HEK293 (cell line): ENCODE results near the gene COMMD7.
A peak's percentile ranks its signal among the peaks of the same experiment; 100 is the strongest.

Experiments used
- CTCF ChIA-PET: fragments of 350-600 bp; formaldehyde crosslinking; extraction: SDS; loops from one replicate; lab custom pipeline; 2021; ENCODE audit warnings: antibody characterized with exemption; lab: Yijun Ruan, JAX
- POLR2A ChIA-PET: fragments of 300-600 bp; formaldehyde crosslinking; extraction: SDS; loops from one replicate; lab custom pipeline; 2020; ENCODE audit warnings: antibody characterized with exemption, inconsistent platforms; lab: Yijun Ruan, JAX
- H3K27ac ChIP-seq: fragments of 200-500 bp; sonication (Bioruptor generic); 2 replicates; pipeline ENCODE4 v1.5.1; 2014; ENCODE audit warnings: low read depth, low read length, control low read depth, inconsistent platforms; ENCODE audit errors: extremely low read depth
- H3K36me3 ChIP-seq, 2 experiments: fragments of 200-500 bp in 1 of 2; sonication (Bioruptor generic) in 1 of 2; 1 replicate in 1 of 2; 2 replicates in 1 of 2; pipeline ENCODE4 v1.5.1; 2014 to 2017; ENCODE audit warnings: inconsistent platforms in 2 of 2, low read length in 2 of 2; ENCODE audit not compliant: control insufficient read depth in 2 of 2, insufficient read depth in 1 of 2
- H3K4me1 ChIP-seq: fragments of 200-500 bp; sonication (Bioruptor generic); 2 replicates; pipeline ENCODE4 v1.5.1; 2014; ENCODE audit warnings: mild to moderate bottlenecking, low read length, inconsistent platforms; ENCODE audit not compliant: control insufficient read depth, insufficient read depth
- H3K4me3 ChIP-seq: 2 replicates; pipeline ENCODE4 v1.5.1; 2011; ENCODE audit warnings: low read depth, mild to moderate bottlenecking, control low read depth, low read length, moderate library complexity
- H3K9me3 ChIP-seq: fragments of 200-500 bp; sonication (Bioruptor generic); 2 replicates; pipeline ENCODE4 v1.5.1; 2014; ENCODE audit warnings: low read depth, low read length, inconsistent platforms; ENCODE audit not compliant: control insufficient read depth, insufficient read depth
- FEZF1 ChIP-seq: fragments of 450-650 bp; formaldehyde crosslinking; IDR thresholded peaks from 2 replicates; pipeline ENCODE4 v1.5.1; 2016; ENCODE audit warnings: missing biosample characterization, missing genetic modification characterization
- HOXA7 ChIP-seq: sonication (generic); formaldehyde crosslinking; IDR thresholded peaks from 2 replicates; pipeline ENCODE4 v1.8.1; 2022; ENCODE audit warnings: missing genetic modification reagents, borderline replicate concordance
- IKZF3 ChIP-seq: fragments of 450-650 bp; IDR thresholded peaks from 2 replicates; pipeline ENCODE4 v1.5.0; 2018; ENCODE audit warnings: missing biosample characterization, mild to moderate bottlenecking, missing genetic modification characterization, moderate library complexity
- KLF16 ChIP-seq: fragments of 450-650 bp; formaldehyde crosslinking; IDR thresholded peaks from 2 replicates; pipeline ENCODE4 v1.5.1; 2017; ENCODE audit warnings: missing biosample characterization, missing genetic modification characterization
- KLF7 ChIP-seq: fragments of 450-650 bp; formaldehyde crosslinking; IDR thresholded peaks from 2 replicates; pipeline ENCODE4 v1.5.1; 2016; ENCODE audit warnings: missing biosample characterization, missing genetic modification characterization, borderline replicate concordance
- MZF1 ChIP-seq: fragments of 450-650 bp; formaldehyde crosslinking; IDR thresholded peaks from 2 replicates; pipeline ENCODE4 v1.5.1; 2017; ENCODE audit warnings: missing biosample characterization, missing genetic modification characterization, borderline replicate concordance
- SETDB1 ChIP-seq: IDR thresholded peaks from one replicate; pipeline ENCODE4 v1.6.1; 2017; ENCODE audit warnings: mild to moderate bottlenecking, low read length, moderate library complexity, mixed read lengths; ENCODE audit not compliant: insufficient read length
- ZFHX2 ChIP-seq: fragments of 450-650 bp; formaldehyde crosslinking; conservative IDR thresholded peaks from 2 replicates; pipeline ENCODE4 v1.5.1; 2016; ENCODE audit warnings: missing biosample characterization, missing genetic modification characterization
- ZNF140 ChIP-seq: fragments of 450-650 bp; formaldehyde crosslinking; IDR thresholded peaks from 2 replicates; pipeline ENCODE4 v1.5.1; 2016; ENCODE audit warnings: missing biosample characterization, missing genetic modification characterization
- ZNF169 ChIP-seq: fragments of 450-650 bp; formaldehyde crosslinking; IDR thresholded peaks from 2 replicates; pipeline ENCODE4 v1.5.1; 2016; ENCODE audit warnings: missing biosample characterization, missing genetic modification characterization
- ZNF175 ChIP-seq: fragments of 450-650 bp; formaldehyde crosslinking; IDR thresholded peaks from 2 replicates; pipeline ENCODE4 v1.5.1; 2016; ENCODE audit warnings: missing biosample characterization, missing genetic modification characterization
- ZNF274 ChIP-seq, 2 experiments: fragments of 200-500 bp in 1 of 2; fragments of 450-650 bp in 1 of 2; sonication (Bioruptor generic) in 1 of 2; formaldehyde crosslinking in 1 of 2; IDR thresholded peaks; 2 replicates each; pipeline versions ENCODE4 v1.5.1 to v1.6.1; 2014 to 2016; ENCODE audit warnings: borderline replicate concordance in 1 of 2, inconsistent platforms in 1 of 2, low read length in 1 of 2, missing biosample characterization in 1 of 2, missing genetic modification characterization in 1 of 2
- ZNF350 ChIP-seq: fragments of 450-650 bp; formaldehyde crosslinking; IDR thresholded peaks from 2 replicates; pipeline ENCODE4 v1.5.0; 2017; ENCODE audit warnings: missing biosample characterization, mild to moderate bottlenecking, missing genetic modification characterization
- ZNF394 ChIP-seq: fragments of 450-650 bp; formaldehyde crosslinking; IDR thresholded peaks from 2 replicates; pipeline ENCODE4 v1.5.1; 2016; ENCODE audit warnings: missing biosample characterization, missing genetic modification characterization, mild to moderate bottlenecking, moderate library complexity, borderline replicate concordance
- ZNF426 ChIP-seq: fragments of 450-650 bp; formaldehyde crosslinking; IDR thresholded peaks from 2 replicates; pipeline ENCODE4 v1.5.1; 2017; ENCODE audit warnings: missing biosample characterization, missing genetic modification characterization, mild to moderate bottlenecking, inconsistent platforms, moderate library complexity
- ZNF548 ChIP-seq: fragments of 450-650 bp; formaldehyde crosslinking; IDR thresholded peaks from 2 replicates; pipeline ENCODE4 v1.5.1; 2016; ENCODE audit warnings: missing biosample characterization, missing genetic modification characterization
- ZNF555 ChIP-seq: fragments of 450-650 bp; formaldehyde crosslinking; conservative IDR thresholded peaks from 2 replicates; pipeline ENCODE4 v1.5.1; 2017; ENCODE audit warnings: missing biosample characterization, mild to moderate bottlenecking, missing genetic modification characterization, inconsistent platforms
- ZNF621 ChIP-seq: fragments of 450-650 bp; formaldehyde crosslinking; IDR thresholded peaks from 2 replicates; pipeline ENCODE4 v1.5.1; 2017; ENCODE audit warnings: missing biosample characterization, missing genetic modification characterization
- ZNF660 ChIP-seq: fragments of 450-650 bp; IDR thresholded peaks from 2 replicates; pipeline ENCODE4 v1.5.1; 2018; ENCODE audit warnings: missing biosample characterization, mild to moderate bottlenecking, missing genetic modification characterization
- ZNF747 ChIP-seq: fragments of 450-650 bp; formaldehyde crosslinking; IDR thresholded peaks from 2 replicates; pipeline ENCODE4 v1.5.1; 2016; ENCODE audit warnings: missing biosample characterization, missing genetic modification characterization
- TF ChIP-seq, protein P1 (sequence below): fragments of 450-650 bp; formaldehyde crosslinking; IDR thresholded peaks from 2 replicates; pipeline ENCODE4 v1.5.1; 2016; ENCODE audit warnings: missing biosample characterization, missing genetic modification characterization, borderline replicate concordance
- TF ChIP-seq, protein P2 (sequence below): fragments of 450-650 bp; formaldehyde crosslinking; IDR thresholded peaks from 2 replicates; pipeline ENCODE4 v1.5.1; 2017; ENCODE audit warnings: missing biosample characterization, missing genetic modification characterization
- TF ChIP-seq, protein P3 (sequence below): fragments of 450-650 bp; formaldehyde crosslinking; IDR thresholded peaks from 2 replicates; pipeline ENCODE4 v1.5.1; 2016; ENCODE audit warnings: missing biosample characterization, missing genetic modification characterization
- TF ChIP-seq, protein P4 (sequence below): fragments of 450-650 bp; formaldehyde crosslinking; IDR thresholded peaks from 2 replicates; pipeline ENCODE4 v1.5.1; 2016; ENCODE audit warnings: missing biosample characterization, missing genetic modification characterization
- TF ChIP-seq, protein P5 (sequence below): fragments of 450-650 bp; formaldehyde crosslinking; IDR thresholded peaks from 2 replicates; pipeline ENCODE4 v1.5.1; 2016; ENCODE audit warnings: missing biosample characterization, missing genetic modification characterization
- TF ChIP-seq, protein P6 (sequence below): fragments of 450-650 bp; formaldehyde crosslinking; IDR thresholded peaks from 2 replicates; pipeline ENCODE4 v1.5.1; 2016; ENCODE audit warnings: missing biosample characterization, missing genetic modification characterization

COMMD7 gene

DNA sequence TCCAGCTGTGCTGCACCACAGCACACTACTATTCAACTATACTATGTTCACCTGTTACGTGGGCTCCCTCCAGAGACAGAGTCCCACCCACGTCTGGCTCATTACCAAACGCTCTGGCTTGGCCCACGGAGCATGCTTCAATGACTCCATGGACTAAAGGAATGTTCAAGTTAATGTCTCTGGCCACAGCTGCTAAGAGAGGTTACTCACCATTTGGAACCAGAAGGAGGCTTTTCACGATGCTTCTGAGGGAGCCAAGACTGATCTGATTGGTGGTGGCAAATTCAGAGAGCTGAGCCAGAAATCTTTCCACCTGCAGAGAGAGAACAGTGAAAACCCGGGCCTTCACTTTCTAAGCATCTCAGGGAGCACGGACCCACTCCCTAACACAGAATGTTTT is 15.6 kb downstream of the COMMD7 start (continued):
- TF ChIP-seq, protein P1, sequence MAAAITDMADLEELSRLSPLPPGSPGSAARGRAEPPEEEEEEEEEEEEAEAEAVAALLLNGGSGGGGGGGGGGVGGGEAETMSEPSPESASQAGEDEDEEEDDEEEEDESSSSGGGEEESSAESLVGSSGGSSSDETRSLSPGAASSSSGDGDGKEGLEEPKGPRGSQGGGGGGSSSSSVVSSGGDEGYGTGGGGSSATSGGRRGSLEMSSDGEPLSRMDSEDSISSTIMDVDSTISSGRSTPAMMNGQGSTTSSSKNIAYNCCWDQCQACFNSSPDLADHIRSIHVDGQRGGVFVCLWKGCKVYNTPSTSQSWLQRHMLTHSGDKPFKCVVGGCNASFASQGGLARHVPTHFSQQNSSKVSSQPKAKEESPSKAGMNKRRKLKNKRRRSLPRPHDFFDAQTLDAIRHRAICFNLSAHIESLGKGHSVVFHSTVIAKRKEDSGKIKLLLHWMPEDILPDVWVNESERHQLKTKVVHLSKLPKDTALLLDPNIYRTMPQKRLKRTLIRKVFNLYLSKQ (tag by site-specific recombination), result no peak
- TF ChIP-seq FEZF1 (tag by site-specific recombination) (no peak), KLF7 (tag by site-specific recombination) (no peak), ZFHX2 (tag by site-specific recombination) (peak; percentile 48), ZNF426 (no peak), ZNF621 (tag by site-specific recombination) (no peak), HOXA7 (CRISPR knock-in tag) (no peak), ZNF175 (tag by site-specific recombination) (no peak), ZNF660 (tag by site-specific recombination) (no peak), IKZF3 (tag by site-specific recombination) (no peak), SETDB1 (no peak)
- TF ChIP-seq, protein P2, sequence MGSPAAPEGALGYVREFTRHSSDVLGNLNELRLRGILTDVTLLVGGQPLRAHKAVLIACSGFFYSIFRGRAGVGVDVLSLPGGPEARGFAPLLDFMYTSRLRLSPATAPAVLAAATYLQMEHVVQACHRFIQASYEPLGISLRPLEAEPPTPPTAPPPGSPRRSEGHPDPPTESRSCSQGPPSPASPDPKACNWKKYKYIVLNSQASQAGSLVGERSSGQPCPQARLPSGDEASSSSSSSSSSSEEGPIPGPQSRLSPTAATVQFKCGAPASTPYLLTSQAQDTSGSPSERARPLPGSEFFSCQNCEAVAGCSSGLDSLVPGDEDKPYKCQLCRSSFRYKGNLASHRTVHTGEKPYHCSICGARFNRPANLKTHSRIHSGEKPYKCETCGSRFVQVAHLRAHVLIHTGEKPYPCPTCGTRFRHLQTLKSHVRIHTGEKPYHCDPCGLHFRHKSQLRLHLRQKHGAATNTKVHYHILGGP (tag by site-specific recombination), result no peak
- TF ChIP-seq, protein P3, sequence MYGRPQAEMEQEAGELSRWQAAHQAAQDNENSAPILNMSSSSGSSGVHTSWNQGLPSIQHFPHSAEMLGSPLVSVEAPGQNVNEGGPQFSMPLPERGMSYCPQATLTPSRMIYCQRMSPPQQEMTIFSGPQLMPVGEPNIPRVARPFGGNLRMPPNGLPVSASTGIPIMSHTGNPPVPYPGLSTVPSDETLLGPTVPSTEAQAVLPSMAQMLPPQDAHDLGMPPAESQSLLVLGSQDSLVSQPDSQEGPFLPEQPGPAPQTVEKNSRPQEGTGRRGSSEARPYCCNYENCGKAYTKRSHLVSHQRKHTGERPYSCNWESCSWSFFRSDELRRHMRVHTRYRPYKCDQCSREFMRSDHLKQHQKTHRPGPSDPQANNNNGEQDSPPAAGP, result no peak
- TF ChIP-seq, protein P4, sequence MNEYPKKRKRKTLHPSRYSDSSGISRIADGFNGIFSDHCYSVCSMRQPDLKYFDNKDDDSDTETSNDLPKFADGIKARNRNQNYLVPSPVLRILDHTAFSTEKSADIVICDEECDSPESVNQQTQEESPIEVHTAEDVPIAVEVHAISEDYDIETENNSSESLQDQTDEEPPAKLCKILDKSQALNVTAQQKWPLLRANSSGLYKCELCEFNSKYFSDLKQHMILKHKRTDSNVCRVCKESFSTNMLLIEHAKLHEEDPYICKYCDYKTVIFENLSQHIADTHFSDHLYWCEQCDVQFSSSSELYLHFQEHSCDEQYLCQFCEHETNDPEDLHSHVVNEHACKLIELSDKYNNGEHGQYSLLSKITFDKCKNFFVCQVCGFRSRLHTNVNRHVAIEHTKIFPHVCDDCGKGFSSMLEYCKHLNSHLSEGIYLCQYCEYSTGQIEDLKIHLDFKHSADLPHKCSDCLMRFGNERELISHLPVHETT (tag by site-specific recombination), result no peak
- TF ChIP-seq, all 188 proteins: peak for 3

DNA sequence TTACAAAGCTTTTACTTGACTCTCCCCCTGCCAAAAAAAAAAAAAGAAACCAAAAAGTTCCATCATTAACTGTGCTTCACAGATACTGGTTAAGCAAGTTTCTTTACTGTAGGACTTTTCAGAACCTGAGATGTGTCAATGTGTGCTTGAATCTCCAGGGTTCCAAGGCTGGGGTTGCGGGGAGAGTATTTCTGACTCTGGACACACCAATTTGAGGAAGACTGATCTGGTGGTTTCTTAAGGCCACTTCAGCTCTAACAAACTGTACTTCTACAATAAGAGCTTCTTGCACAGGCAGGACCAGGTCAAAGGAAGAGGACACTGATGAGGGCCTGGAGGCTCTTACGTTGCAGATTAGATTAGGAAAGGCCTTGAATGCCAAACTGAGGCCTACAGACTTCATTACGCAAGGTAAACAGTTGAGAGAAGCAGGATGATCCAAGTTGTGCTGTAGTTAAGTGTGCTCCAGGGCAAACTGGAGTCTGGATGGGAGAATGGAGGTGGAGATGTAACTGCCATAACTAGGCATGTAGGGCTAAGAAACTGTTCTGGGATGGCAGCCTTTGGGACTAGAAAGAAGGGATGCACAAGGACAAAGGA is 24.4 kb downstream of the COMMD7 start:
- ChIA-PET POLR2A (interaction anchor here (1.3 kb wide), 1 partner anchor 24 kb away, joined by 3 read pairs; the partner anchor contains the start of gene COMMD7), CTCF (interaction anchor here (0.6 to 1.2 kb wide), 2 partner anchors 46 to 152 kb away, joined by 4 to 5 read pairs; no protein-coding TSS in a partner anchor)
- H3K4me1 ChIP-seq, result no peaks in the 10 kb centered on the region
- H3K4me3 ChIP-seq, result no peak overlapping the region
- H3K27ac ChIP-seq, result no peak overlapping the region
- no peaks in the 10 kb centered on the region for H3K9me3 ChIP-seq
- H3K36me3 ChIP-seq, result peaks cover 12% of the 10 kb centered on the region in 2 experiments; a peak in 2 of 3 replicates
- TF ChIP-seq ZNF747 (no peak), ZNF169 (tag by site-specific recombination) (no peak), KLF16 (tag by site-specific recombination) (no peak), ZNF548 (tag by site-specific recombination) (no peak), KLF7 (tag by site-specific recombination) (no peak), ZNF394 (tag by site-specific recombination) (no peak), ZNF140 (no peak), ZNF350 (tag by site-specific recombination) (no peak), ZNF274 (IDR thresholded peaks at IDR 0.05; ENCODE audit: low read length) (no peak), ZNF274 (tag by site-specific recombination; IDR thresholded peaks at IDR 0.05; ENCODE audit: borderline replicate concordance) (no peak), ZNF555 (no peak), MZF1 (no peak)
- TF ChIP-seq, protein P5, sequence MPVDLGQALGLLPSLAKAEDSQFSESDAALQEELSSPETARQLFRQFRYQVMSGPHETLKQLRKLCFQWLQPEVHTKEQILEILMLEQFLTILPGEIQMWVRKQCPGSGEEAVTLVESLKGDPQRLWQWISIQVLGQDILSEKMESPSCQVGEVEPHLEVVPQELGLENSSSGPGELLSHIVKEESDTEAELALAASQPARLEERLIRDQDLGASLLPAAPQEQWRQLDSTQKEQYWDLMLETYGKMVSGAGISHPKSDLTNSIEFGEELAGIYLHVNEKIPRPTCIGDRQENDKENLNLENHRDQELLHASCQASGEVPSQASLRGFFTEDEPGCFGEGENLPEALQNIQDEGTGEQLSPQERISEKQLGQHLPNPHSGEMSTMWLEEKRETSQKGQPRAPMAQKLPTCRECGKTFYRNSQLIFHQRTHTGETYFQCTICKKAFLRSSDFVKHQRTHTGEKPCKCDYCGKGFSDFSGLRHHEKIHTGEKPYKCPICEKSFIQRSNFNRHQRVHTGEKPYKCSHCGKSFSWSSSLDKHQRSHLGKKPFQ, result no peak
- TF ChIP-seq, protein P6, sequence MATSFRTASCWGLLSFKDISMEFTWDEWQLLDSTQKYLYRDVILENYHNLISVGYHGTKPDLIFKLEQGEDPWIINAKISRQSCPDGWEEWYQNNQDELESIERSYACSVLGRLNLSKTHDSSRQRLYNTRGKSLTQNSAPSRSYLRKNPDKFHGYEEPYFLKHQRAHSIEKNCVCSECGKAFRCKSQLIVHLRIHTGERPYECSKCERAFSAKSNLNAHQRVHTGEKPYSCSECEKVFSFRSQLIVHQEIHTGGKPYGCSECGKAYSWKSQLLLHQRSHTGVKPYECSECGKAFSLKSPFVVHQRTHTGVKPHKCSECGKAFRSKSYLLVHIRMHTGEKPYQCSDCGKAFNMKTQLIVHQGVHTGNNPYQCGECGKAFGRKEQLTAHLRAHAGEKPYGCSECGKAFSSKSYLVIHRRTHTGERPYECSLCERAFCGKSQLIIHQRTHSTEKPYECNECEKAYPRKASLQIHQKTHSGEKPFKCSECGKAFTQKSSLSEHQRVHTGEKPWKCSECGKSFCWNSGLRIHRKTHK (tag by site-specific recombination), result no peak
